GM12874 (cell line): ENCODE results near the gene EFNB1.

Experiments used
- CTCF ChIP-seq: IDR thresholded peaks from 2 replicates; pipeline ENCODE4 v1.5.1; 2011; ENCODE audit warnings: low read depth, mild to moderate bottlenecking, control low read depth, low read length, moderate library complexity; ENCODE audit not compliant: insufficient read depth

Gene EFNB1

GRCh38 chrX:68881911-68882310, 53.1 kb downstream of the EFNB1 start:
- no peak for TF ChIP-seq CTCF

- no peak for TF ChIP-seq CTCF
Observed at GRCh38 chrX:68883800-68884199, 55.0 kb downstream of the EFNB1 start.

GRCh38 chrX:68889249-68889648, 60.4 kb downstream of the EFNB1 start:
- no peak for TF ChIP-seq CTCF
